Keratinocyte (primary cell): ENCODE measurements around the gene FBXL13. TPM values are rescaled to one million over a fixed set of nuclear protein-coding genes. Genes with fewer than 3 reads are reported as not detected.

Source experiments
- DNase-seq: peaks from one replicate; pipeline ENCODE4 v3.0.0-alpha.2; 2011; ENCODE audit warnings: low read depth, missing footprints, low spot score
- FAIRE-seq: peaks from 2 replicates; lab custom pipeline; 2011; peaks lifted over from hg19 to GRCh38; lab: Jason Lieb, UNC
- H2AFZ ChIP-seq: 2 replicates; pipeline ENCODE4 v1.6.0; 2012; ENCODE audit warnings: low read length, control low read depth, inconsistent platforms; ENCODE audit not compliant: control insufficient read depth
- H3K27ac ChIP-seq: 2 replicates; pipeline ENCODE4 v1.5.1; 2011; ENCODE audit warnings: low read length; ENCODE audit not compliant: control insufficient read depth, insufficient read depth
- H3K27me3 ChIP-seq: 3 replicates; pipeline ENCODE4 v1.6.0; 2011; ENCODE audit warnings: low read length; ENCODE audit not compliant: control insufficient read depth, insufficient read depth; ENCODE audit errors: extremely low read depth
- H3K36me3 ChIP-seq, 2 experiments: 2 replicates in 1 of 2; 3 replicates in 1 of 2; pipeline ENCODE4 v1.5.1; 2011; ENCODE audit warnings: low read length in 2 of 2, mild to moderate bottlenecking in 1 of 2; ENCODE audit not compliant: control insufficient read depth in 2 of 2, insufficient read depth in 2 of 2; ENCODE audit errors: extremely low read depth in 1 of 2
- H3K4me1 ChIP-seq: 3 replicates; pipeline ENCODE4 v1.5.1; 2011; ENCODE audit warnings: low read length; ENCODE audit not compliant: control insufficient read depth, insufficient read depth; ENCODE audit errors: extremely low read depth
- H3K4me2 ChIP-seq: 3 replicates; pipeline ENCODE4 v1.6.0; 2011; ENCODE audit warnings: low read depth, low read length; ENCODE audit not compliant: control insufficient read depth, insufficient read depth; ENCODE audit errors: extremely low read depth
- H3K4me3 ChIP-seq, 3 experiments: fragments of 200-600 bp in 1 of 3; sonication (generic) in 1 of 3; 2 replicates in 2 of 3; 3 replicates in 1 of 3; pipeline ENCODE4 v1.5.1; 2011 to 2016; ENCODE audit warnings: low read length in 3 of 3, mild to moderate bottlenecking in 3 of 3, control low read depth in 2 of 3, inconsistent platforms in 1 of 3, low read depth in 1 of 3, mixed read lengths in 1 of 3, mixed run types in 1 of 3, moderate library complexity in 1 of 3; ENCODE audit not compliant: control insufficient read depth in 2 of 3, insufficient read depth in 2 of 3; ENCODE audit errors: extremely low read depth in 1 of 3
- H3K79me2 ChIP-seq: 2 replicates; pipeline ENCODE4 v1.6.0; 2012; ENCODE audit warnings: low read length; ENCODE audit not compliant: control insufficient read depth, insufficient read depth
- H3K9ac ChIP-seq: 3 replicates; pipeline ENCODE4 v1.6.0; 2011; ENCODE audit warnings: low read length; ENCODE audit not compliant: control insufficient read depth, insufficient read depth; ENCODE audit errors: extremely low read depth
- H3K9me1 ChIP-seq: 3 replicates; pipeline ENCODE4 v1.6.0; 2011; ENCODE audit warnings: low read length; ENCODE audit not compliant: control insufficient read depth, insufficient read depth; ENCODE audit errors: extremely low read depth
- H3K9me3 ChIP-seq: 2 replicates; pipeline ENCODE4 v1.5.1; 2012; ENCODE audit warnings: low read depth, low read length; ENCODE audit not compliant: control insufficient read depth
- H4K20me1 ChIP-seq: 3 replicates; pipeline ENCODE4 v1.6.0; 2011; ENCODE audit warnings: low read length; ENCODE audit not compliant: control insufficient read depth, insufficient read depth; ENCODE audit errors: extremely low read depth
- CTCF ChIP-seq, 3 experiments: IDR thresholded peaks in 1 of 3; conservative IDR thresholded peaks in 1 of 3; optimal IDR thresholded peaks in 1 of 3; 2 replicates in 2 of 3; 3 replicates in 1 of 3; pipeline versions ENCODE3 to v1.5.1; 2011; ENCODE audit warnings: low read length in 3 of 3, mild to moderate bottlenecking in 3 of 3, moderate library complexity in 2 of 3, control low read depth in 1 of 3, inconsistent platforms in 1 of 3; ENCODE audit not compliant: insufficient read depth in 2 of 3; ENCODE audit errors: extremely low read depth in 1 of 3
- EZH2 ChIP-seq: IDR thresholded peaks from one replicate; pipeline ENCODE4 v1.6.1; 2012; ENCODE audit warnings: inconsistent platforms, mild to moderate bottlenecking, low read length, moderate library complexity
- dilution Hi-C: fragments of 300-500 bp; cut with MboI; formaldehyde crosslinking; loops from one replicate; pipeline ENCODE4 v1.7.0; 2020; ENCODE audit warnings: low sequenced_read_pairs; ENCODE audit not compliant: extremely low pct_ligation_motif_present
- polyA plus RNA-seq, 5 experiments: library from polyadenylated mRNA; depleted of rRNA in 3 of 5; stranded (reverse) in 3 of 5; stranded (forward) in 1 of 5; unstranded in 1 of 5; fragments of >200 nt; gene quantifications; 1 replicate in 1 of 5; 2 replicates in 3 of 5; 3 replicates in 1 of 5; pipeline versions ENCODE4 v1.2.1 to v1.2.3, GENCODE V29; 2011 to 2012; ENCODE audit warnings: missing spikeins in 2 of 5, low read depth in 1 of 5, low replicate concordance in 1 of 5

Gene FBXL13
- polyA plus RNA-seq, 1 donor (not counting 4 experiments of a cell fraction or from before 2014, with no cell fraction given), result 0.20 TPM

- no peak for DNase-seq
- Histone ChIP-seq H4K20me1 (no peaks in the 10 kb centered on the region), H3K9me3 (no peaks in the 10 kb centered on the region), H3K79me2 (no peaks in the 10 kb centered on the region), H3K9ac (no peak overlapping the region), H3K27me3 (no peaks in the 10 kb centered on the region), H3K36me3 (no peaks in the 10 kb centered on the region), H3K4me3 (no peak overlapping the region), H2AFZ (no peak overlapping the region), H3K4me2 (no peak overlapping the region), H3K4me1 (peaks cover 14% of the 10 kb centered on the region), H3K27ac (no peak overlapping the region), H3K9me1 (no peaks in the 10 kb centered on the region)
- dilution Hi-C loops, result no loop called here
- no peak for FAIRE-seq
- TF ChIP-seq CTCF (optimal IDR thresholded peaks at IDR 0.05 in 1 of 3, IDR thresholded peaks at IDR 0.05 in 1 of 3, conservative IDR thresholded peaks at IDR 0.05 in 1 of 3; ENCODE audit: extremely low read depth in 1 of 3, insufficient read depth in 2 of 3, low read length in 3 of 3) (no peak), EZH2 (no peak)
These were observed 93.1 kb downstream of the FBXL13 start for GRCh38 chr7:102981451-102981850.

GRCh38 chr7:102979670-102980069 lies 94.9 kb downstream of the FBXL13 start:
- H4K20me1 ChIP-seq, result no peaks in the 10 kb centered on the region
- no peak for DNase-seq
- H3K4me2 ChIP-seq, result no peak overlapping the region
- peaks cover 8% of the 10 kb centered on the region for H3K4me1 ChIP-seq
- no peak for FAIRE-seq
- H3K79me2 ChIP-seq, result no peaks in the 10 kb centered on the region
- H3K9me3 ChIP-seq, result no peaks in the 10 kb centered on the region
- H3K27ac ChIP-seq, result no peak overlapping the region
- no peaks in the 10 kb centered on the region for H3K9me1 ChIP-seq
- dilution Hi-C loops, result no loop called here
- H3K36me3 ChIP-seq, result no peaks in the 10 kb centered on the region
- no peaks in the 10 kb centered on the region for H3K27me3 ChIP-seq
- no peak overlapping the region for H2AFZ ChIP-seq
- TF ChIP-seq EZH2 (no peak), CTCF (optimal IDR thresholded peaks at IDR 0.05 in 1 of 3, IDR thresholded peaks at IDR 0.05 in 1 of 3, conservative IDR thresholded peaks at IDR 0.05 in 1 of 3; ENCODE audit: extremely low read depth in 1 of 3, insufficient read depth in 2 of 3, low read length in 3 of 3) (no peak)
- H3K4me3 ChIP-seq, result no peak overlapping the region
- no peak overlapping the region for H3K9ac ChIP-seq
